CD4-positive, alpha-beta T cell treated with Interferon gamma for 1 hour (primary cell): ENCODE results near the gene ABCA3.

ENCODE experiments used
- DNase-seq: peaks from one replicate; pipeline ENCODE4 v3.0.0-alpha.2; 2020

The ABCA3 gene

GRCh38 chr16:2299915-2300192 is 40.7 kb downstream of the ABCA3 start:
- DNase-seq, result no peak

- DNase-seq, result no peak
Observed at GRCh38 chr16:2299121-2299914, 41.2 kb downstream of the ABCA3 start.

GRCh38 chr16:2298621-2299020 is 41.9 kb downstream of the ABCA3 start:
- no peak for DNase-seq

- DNase-seq, result no peak
Observed at GRCh38 chr16:2297506-2297860, 43.0 kb downstream of the ABCA3 start.

GRCh38 chr16:2296661-2297505 is 43.6 kb downstream of the ABCA3 start:
- no peak for DNase-seq

- no peak for DNase-seq
Observed at GRCh38 chr16:2295056-2295798, 45.3 kb downstream of the ABCA3 start.

GRCh38 chr16:2292221-2292620 is 48.3 kb downstream of the ABCA3 start:
- no peak for DNase-seq

GRCh38 chr16:2289282-2289681 is 51.2 kb downstream of the ABCA3 start:
- DNase-seq, result no peak

- DNase-seq, result no peak
Observed at GRCh38 chr16:2288726-2289125, 51.8 kb downstream of the ABCA3 start.

GRCh38 chr16:2287916-2288547 is 52.5 kb downstream of the ABCA3 start:
- no peak for DNase-seq

GRCh38 chr16:2286550-2286949 is 54.0 kb downstream of the ABCA3 start:
- no peak for DNase-seq

- no peak for DNase-seq
Observed at GRCh38 chr16:2285731-2286191, 54.8 kb downstream of the ABCA3 start.

- no peak for DNase-seq
Observed at GRCh38 chr16:2284797-2285576, 55.5 kb downstream of the ABCA3 start.

GRCh38 chr16:2284001-2284770 is 56.3 kb downstream of the ABCA3 start:
- DNase-seq, result no peak

- DNase-seq, result no peak
Observed at GRCh38 chr16:2282866-2283555, 57.5 kb downstream of the ABCA3 start.

GRCh38 chr16:2282262-2282661 is 58.3 kb downstream of the ABCA3 start:
- no peak for DNase-seq

GRCh38 chr16:2280981-2281542 is 59.5 kb downstream of the ABCA3 start:
- no peak for DNase-seq

GRCh38 chr16:2280461-2280860 is 60.1 kb downstream of the ABCA3 start:
- DNase-seq, result no peak

GRCh38 chr16:2278956-2279800 is 61.4 kb downstream of the ABCA3 start:
- no peak for DNase-seq

- no peak for DNase-seq
Observed at GRCh38 chr16:2278272-2278608, 62.3 kb downstream of the ABCA3 start.
